NCI-H1105 treated with DMSO at 0.1 percent for 48 hours (cell line): ENCODE results near the gene THEM5.
"Not testable (repeated sequence)": the region's sequence is repeated elsewhere in the genome, so short reads cannot be mapped to it uniquely, and the experiment has no call there.

Experiments
- DNase-seq: peaks from one replicate; lab custom pipeline; 2025; lab: John Stamatoyannopoulos, UW

The THEM5 gene, protein sequence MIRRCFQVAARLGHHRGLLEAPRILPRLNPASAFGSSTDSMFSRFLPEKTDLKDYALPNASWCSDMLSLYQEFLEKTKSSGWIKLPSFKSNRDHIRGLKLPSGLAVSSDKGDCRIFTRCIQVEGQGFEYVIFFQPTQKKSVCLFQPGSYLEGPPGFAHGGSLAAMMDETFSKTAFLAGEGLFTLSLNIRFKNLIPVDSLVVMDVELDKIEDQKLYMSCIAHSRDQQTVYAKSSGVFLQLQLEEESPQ

DNA sequence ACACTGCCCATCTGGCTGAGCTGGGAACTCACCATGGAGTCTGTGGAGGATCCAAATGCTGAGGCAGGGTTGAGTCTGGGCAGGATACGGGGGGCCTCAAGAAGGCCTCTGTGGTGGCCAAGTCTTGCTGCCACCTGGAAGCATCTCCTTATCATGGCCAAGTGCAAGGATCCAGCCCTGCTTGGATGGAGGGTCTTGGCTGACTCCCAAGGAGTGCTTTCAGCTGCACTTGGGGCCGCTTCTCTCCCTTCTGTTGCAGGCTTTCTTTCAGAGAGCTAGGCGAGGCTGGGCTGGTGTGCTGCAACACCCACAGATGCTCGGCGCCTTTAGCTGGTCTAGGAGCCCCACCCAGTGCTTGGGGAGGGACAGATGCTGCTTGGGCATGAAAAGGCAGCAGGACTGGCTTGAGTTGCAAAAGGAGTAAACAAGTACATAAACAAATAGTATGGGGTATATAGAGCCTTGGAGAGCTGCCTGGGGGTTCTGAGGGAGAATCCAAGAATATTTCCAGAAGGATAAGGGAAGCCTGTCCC is at the start of gene THEM5:
TSS of gene THEM5 (minus strand) at position 302 of the 533 bp plus-strand sequence. CDS start at position 155, 147 bp downstream.
- no peak for DNase-seq

DNA sequence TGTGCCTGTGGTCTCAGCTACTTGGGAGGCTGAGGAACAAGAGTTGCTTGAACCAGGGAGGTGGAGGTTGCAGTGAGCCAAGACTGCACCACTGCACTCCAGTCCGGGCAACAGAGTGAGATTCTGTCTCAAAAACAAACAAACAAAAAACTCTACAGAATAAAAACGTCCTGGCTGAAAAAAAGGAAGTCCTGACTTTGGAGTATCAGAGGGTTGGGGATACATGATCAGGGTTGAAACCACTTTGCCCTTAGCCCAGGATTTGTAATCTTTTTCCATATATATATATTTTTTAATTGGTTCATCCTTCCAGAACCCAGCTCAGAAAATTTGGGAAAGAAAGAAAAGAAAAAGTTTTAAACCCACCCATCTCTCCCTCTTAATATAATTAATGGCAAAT is 49.3 kb upstream of the THEM5 start:
- no peak for DNase-seq

DNA sequence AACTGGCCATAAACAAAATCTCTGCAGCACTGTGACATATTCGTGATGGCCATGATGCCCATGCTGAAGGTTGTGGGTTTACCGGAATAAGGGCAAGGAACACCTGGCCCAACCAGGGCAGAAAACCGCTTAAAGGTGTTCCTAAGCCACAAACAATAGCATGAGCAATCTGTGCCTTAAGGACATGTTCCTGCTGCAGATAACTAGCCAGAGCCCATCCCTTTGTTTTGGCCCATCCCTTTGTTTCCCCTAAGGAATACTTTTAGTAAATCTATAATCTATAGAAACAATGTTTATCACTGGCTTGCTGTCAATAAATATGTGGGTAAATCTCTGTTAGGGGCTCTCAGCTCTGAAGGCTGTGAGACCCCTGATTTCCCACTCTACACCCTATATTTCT is 47.3 kb upstream of the THEM5 start:
- DNase-seq = not testable (repeated sequence)

DNA sequence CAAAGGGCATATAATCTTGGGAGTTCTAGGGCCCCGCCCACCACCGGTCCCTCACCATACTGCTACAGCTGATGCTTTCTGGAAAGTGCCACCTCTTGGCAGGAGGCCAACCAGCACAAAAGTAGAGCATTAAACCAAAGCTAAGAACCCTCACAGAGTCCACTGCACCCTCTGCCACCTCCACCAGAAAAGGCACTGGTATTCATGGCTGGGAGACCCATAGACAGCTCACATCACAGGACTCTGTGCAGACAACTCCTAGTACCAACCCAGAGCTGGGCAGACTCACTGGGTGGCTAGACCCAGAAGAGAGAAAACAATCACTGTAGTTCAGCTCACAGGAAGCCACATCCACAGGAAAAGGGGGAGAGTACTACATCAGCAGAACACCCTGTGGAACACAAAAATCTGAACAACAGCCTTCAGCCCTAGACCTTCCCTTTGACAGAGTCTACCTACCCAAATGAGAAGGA is 45.0 kb upstream of the THEM5 start:
- peak; percentile 1 for DNase-seq

DNA sequence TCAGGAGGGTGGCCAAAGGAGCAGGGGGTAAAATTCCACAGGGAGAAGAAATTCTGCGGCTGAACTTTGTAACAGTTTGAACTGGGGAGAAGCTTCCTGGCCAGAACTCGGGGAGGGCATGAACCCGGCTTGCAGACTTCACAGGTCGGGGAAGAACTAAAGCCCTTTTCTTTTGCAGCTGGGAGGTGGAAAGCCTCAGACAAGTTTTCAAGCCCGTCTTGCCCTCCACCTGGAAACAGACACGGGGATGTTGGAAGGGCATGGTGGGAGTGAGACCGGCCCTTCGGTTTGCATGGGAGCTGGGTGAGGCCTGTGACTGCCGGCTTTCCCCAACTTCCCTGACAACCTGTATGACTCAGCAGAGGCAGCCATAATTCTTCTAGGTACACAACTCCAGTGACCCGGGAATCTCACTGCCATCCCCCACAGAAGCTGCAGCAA is 44.5 kb upstream of the THEM5 start:
- no peak for DNase-seq

DNA sequence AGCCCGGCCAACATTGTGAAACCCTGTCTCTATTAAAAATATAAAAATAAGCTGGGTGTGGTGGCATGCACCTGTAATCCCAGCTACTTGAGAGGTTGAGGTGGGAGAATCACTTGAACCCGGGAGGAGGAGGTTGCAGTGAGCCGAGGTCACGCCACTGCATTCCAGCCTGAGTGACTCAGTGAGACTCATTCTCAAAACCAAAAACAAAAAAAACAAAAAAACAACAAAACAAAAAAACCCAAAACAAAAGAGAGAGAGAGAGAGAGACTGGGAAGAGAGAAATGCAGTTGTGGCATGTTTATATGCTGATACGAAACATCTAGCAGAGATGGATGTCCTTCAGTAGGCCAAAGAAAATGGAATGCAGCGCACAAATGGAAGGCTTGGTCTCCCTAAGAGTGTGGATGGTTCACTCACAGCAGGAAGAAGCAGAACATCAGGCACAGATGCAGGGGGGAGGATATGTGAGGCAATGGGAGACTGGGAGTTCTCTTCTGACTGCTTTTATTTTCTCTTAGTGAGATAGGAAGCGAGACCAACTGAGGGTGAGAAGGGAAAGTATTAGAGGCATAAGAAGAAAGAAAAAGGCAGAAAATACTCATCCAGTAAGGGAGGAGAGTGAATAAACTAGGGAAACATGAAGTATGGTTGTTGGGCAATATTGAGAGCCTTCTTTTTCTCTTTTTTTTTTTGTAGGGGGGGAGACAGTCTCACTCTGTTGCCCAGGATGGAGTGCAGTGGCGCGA is 39.8 kb upstream of the THEM5 start:
- no peak for DNase-seq

DNA sequence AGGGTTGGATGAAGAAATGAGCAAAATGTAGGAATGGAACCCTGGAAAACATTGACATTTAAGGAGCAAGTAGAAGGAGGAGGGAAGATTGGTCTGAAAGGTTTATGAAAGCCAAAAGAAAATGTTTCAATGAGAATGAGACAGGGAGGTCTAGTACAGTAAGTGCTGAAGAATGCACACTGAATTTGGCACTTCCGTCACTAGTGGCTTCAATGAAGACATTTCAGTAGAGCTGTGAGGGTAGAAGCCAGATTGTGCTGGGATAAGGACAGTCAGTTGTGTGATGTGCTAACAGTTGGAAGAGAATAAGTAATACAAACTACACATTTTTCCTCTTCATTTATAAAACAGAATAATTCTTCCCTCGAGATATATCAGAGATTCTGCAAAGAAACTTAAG is 38.7 kb upstream of the THEM5 start:
- DNase-seq = no peak

DNA sequence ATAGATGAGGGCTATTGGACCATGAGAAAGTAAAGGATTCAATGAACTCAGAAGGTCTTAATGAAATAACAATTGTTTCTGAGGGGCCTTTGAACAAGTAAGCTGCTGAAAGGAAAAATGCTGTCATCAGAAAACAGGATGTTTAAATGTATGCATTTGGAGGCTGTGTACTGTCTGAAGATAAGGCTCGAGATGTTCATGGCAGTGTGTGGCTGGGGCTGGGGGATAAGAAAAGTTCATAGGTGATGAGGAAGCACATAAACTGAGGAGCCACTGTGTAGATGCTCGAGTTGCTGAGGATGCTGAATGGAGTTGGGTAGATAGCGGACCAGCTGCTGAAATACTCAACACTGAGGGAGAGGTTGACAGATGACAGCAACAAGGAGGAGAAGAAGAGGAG is 38.0 kb upstream of the THEM5 start:
- DNase-seq = no peak

DNA sequence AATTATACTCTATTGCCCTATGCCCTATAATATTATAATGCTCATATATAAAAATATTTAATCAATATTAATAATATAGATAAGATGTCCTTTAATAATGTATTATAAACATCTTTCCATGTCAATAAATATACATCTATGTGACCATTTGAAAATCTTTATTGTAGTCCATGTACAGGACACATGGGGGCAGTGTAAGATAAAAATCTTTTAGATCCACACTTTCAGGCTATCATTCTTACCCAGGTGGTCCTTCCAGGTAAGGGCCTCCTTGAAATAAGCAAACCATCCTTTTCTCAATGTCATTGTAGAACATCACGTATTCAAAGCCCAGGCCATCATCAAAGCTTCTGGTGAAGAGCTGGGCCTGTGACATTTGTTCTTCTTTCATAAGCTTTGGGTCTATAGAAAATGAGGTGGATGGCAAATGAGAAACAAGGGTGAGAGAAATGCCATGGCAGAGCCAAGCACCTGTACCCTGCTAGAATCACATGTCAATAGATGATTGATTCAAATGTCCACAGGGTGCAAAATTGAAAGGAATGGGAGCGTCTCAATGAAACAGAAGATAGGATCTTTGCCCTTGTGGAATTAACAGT is 35.6 kb upstream of the THEM5 start:
- DNase-seq = peak; percentile 35

DNA sequence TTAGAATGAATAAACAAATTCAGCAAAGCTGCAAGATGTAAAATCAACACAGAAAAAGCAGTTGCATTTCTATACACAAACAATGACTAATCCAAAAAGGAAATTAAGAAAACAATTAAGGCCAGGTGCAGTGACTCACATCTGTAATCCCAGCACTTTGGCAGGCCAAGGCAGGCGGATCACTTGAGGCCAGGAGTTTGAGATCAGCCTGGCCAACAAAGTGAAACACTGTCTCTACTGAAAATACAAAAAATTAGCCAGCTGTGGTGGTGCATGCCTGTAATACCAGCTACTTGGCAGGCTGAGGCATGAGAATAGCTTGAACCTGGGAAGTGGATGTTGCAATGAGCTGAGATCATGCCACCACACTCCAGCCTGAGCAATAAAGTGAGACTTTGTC is 33.5 kb upstream of the THEM5 start:
- no peak for DNase-seq

DNA sequence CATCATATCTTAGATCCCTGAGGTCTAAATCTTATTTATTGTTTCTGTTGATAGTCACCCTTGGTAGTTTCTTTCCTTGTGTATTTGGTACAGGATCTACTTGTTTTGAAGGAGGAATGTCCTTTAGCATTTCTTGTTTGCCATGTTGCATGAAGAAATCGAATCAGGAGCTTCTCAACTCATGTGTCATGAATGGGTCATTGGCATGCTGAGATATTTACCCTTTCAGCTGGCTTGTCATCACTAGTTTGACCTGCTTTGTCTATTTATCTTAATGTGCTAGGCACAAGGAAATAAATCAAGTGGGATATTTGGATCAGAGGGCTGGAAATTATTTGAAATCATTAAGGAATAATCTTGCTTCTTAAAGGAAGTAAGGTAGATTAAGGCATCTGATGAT is 32.0 kb upstream of the THEM5 start:
- no peak for DNase-seq

DNA sequence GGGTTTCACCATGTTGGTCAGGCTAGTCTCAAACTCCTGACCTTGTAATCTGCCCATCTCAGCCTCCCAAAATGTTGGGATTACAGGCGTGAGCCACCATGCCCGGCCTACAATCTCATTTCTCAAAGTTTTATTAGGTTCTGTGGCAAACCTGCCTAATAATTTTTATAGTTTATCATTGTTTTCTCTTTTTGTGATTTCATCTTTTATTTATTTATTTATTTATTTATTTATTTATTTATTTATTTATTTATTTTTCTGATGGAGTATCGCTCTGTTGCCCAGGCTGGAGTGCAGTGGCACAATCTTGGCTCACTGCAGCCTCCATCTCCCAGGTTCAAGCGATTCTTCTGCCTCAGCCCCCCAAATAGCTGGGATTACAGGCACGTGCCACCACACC is 31.4 kb upstream of the THEM5 start:
- DNase-seq = not testable (repeated sequence)

DNA sequence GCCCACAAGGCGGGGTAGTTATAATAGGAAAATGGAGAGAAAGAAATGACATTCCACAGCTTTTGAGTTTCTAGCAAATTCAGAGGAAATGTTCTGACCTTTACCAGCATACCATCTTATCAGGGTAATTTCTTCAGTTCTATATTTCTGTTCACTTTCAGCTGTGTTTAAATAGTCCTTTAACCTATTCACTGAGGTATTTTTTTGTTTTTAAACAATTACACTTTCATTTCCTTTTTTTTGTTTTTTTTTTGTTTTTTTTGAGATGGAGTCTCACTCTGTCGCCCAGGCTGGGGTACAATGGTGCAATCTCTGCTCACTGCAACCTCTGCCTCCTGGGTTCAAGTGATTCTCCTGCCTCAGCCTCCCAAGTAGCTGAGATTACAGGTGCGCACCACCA is 30.9 kb upstream of the THEM5 start:
- DNase-seq = not testable (repeated sequence)

DNA sequence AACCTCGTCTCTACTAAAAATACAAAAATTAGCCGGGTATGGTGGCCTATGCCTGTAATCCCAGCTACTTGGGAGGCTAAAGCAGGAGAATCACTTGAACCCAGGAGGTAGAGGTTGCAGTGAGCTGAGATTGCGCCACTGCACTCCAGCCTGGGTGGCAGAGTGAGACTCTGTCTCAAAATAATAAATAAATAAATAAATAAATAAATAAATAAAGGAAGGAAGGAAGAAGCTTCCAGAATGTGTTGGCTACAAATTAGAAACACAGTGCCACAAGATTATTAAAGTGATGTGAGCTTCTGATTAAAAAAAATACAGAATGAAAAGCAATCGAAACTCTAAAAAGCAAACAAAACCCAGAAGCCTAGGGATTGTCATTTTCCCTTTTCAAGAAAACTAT is 30.4 kb upstream of the THEM5 start:
- not testable (repeated sequence) for DNase-seq

DNA sequence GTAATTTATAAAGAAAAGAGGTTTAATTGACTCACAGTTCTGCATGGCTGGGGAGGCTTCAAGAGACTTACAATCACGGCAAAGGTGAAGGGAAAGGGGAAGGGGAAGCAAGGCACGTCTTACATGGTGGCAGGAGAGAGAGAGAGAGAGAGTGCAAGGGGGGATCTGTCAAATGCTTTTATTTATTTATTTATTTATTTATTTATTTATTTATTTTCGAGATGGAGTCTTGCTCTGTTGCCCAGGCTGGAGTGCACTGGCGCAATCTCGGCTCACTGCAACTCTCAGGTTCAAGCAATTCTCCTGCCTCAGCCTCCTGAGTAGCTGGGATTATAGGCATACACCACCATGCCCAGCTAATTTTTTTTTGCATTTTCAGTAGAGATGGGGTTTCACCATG is 29.4 kb upstream of the THEM5 start:
- not testable (repeated sequence) for DNase-seq

DNA sequence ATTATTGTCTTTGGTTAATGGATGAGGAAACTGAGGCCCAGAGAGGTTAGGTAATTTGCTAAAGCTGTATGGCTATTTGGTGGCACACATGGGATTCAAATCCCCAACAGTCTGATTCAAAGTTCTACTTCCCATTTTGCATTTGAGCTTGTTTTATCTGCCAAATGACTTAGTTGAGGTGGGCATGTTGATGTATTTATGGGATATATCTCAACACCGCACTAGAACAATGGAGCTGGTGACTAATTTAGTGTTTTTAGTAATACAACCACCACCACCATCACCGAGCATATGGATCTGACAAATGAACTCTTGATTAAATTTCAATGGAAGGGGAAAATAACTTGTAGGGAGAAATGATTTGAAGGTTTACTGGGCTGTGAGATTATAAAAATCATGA is 29.0 kb upstream of the THEM5 start:
- no peak for DNase-seq

DNA sequence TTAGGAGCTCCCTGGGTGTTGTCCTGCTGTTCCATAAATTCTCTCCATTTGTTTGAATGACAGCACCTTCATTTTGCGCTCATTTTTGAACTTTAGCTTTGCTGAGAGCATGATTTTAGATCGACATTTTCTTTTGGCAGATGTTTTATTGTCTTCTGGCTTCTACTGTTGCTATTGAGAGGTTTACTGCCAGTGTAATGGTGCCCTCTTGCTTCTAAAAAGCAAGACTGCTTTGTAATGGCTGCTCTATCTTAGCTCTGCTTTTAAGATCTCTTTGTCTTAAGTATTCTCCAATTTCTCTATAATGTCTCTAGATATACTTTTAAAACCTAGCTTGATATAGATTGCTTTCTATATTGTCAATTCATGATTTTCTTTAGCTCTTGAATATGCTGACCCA is 28.0 kb upstream of the THEM5 start:
- DNase-seq = peak; percentile 10

DNA sequence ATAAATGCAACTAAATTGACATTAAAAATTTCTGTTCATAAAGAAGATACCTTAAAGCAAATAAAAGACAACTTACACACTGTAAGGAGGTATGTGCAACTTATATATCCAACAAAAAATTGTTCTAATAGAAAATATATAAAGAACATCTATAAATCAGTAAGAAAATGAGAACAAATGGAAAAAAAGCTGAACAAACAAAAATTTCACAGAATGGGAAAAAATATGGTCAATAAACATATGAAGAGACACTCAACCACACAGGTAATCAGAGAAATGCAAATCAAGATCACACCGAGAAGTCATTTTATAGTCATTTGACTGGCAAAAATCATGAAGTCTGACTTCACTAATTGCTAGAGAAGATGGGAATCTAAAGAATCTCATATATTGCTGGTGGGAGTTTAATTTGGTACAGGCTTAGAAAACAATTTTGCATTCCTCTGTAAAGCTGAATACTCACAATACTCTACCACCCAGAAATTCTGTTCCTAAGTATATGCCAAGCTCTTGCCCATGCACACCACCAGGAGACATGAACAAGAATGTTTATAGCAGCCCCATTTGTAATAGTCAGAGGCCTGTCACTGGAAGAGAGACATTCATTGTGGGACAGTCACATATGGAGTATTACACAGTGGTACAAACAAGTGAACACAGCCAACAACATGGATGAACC is 22.0 kb upstream of the THEM5 start:
- no peak for DNase-seq

DNA sequence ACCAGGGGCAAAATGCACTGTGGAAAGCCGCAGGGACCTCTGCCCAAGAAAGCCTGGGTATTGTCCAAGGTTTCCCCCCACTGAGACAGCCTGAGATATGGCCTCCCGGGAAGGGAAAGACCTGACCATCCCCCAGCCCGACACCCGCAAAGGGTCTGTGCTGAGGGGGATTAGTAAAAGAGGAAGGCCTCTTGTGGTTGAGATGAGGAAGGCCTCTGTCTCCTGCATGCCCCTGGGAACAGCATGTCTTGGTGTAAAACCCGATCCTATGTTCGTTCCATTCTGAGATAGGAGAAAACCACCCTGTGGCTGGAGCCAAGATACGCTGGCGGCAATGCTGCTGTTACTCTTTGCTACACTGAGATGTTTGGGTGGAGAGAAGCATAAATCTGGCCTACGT is 19.3 kb upstream of the THEM5 start:
- not testable (repeated sequence) for DNase-seq

DNA sequence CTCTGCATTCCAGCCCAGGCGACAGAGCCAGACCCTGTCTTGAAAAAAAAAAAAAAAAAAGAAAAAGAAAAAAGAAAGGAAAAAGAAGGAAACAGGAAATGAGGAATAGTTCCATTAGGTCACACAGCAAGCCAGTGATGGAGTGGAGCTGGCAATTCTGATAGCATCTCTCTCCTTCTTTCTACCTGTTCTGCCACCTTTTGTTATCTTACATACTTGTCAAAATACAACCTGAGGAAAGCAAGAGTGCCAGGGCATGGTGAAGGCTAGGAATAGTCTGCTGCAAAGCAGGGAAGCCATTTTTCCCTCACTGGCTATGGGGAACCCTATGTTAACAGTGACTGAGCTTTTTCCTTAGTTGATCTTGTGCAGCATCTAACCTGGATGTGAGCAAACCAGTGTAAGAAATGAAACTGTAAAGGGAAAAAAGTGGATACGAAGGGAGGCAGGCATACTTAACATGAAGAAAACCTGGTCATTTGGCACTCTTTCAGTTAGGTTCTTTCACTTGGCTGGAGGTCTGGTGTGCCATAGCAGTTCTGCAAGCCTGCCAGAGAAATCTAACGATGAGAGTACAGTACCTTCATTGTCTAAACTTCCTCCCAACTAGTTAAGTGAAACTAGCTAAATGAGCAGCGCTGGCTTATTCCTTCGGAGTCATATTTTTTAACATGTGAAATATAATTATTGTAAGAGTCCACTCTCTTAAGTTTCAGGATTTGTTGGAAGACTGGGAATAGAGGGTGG is 17.9 kb upstream of the THEM5 start:
- no peak for DNase-seq

DNA sequence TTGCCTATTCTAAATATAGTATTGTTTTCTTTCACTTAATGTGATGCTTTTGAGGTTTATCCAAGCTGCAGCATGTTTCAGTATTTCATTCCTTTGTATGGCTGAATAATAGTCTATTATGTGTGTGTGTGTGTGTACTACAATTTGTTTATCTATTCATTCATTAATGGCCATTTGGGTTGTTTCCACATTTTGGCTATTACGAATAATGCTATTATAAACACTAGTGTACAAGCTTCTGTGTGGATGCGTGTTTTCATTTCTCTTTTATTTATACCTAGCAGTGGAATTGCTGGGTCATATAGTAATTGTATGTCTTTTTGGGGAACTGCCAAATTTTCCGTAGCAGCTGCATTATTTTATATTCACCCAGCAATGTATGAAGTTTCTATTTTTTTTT is 15.0 kb upstream of the THEM5 start:
- DNase-seq = peak; percentile 15
